Esophagus muscularis mucosa (tissue), 4 donors: ENCODE data around the gene CYP26B1. TPM values are rescaled to one million over a fixed set of nuclear protein-coding genes. Genes with fewer than 3 reads are reported as not detected.
A peak's percentile ranks its signal among the peaks of the same experiment; 100 is the strongest.

ENCODE experiments used
- DNase-seq: peaks from one replicate; pipeline ENCODE4 v3.0.0-alpha.2; 2017; ENCODE audit errors: extremely low spot score
- H3K27ac ChIP-seq, 4 donors: fragments of 200-600 bp; sonication (generic); replicated peaks in 1 of 4; 1 replicate in 3 of 4; 2 replicates in 1 of 4; pipeline ENCODE4 v1.5.1; 2016 to 2019; ENCODE audit warnings: mild to moderate bottlenecking in 1 of 4
- H3K27me3 ChIP-seq, 4 donors: fragments of 200-600 bp; sonication (generic); one replicate each; pipeline versions ENCODE4 v1.5.1 to v1.6.0; 2016 to 2019
- H3K36me3 ChIP-seq, 4 donors: fragments of 200-600 bp; sonication (generic); one replicate each; pipeline ENCODE4 v1.5.1; 2016 to 2019
- H3K4me1 ChIP-seq, 4 donors: fragments of 200-600 bp; sonication (generic); one replicate each; pipeline ENCODE4 v1.5.1; 2016 to 2019
- H3K4me3 ChIP-seq, 4 donors: fragments of 200-600 bp; sonication (generic); 1 replicate in 2 of 4; 2 replicates in 2 of 4; pipeline ENCODE4 v1.5.1; 2016 to 2019; ENCODE audit warnings: mild to moderate bottlenecking in 4 of 4, moderate library complexity in 1 of 4
- H3K9me3 ChIP-seq, 4 donors: fragments of 200-600 bp; sonication (generic); 1 replicate in 3 of 4; 2 replicates in 1 of 4; pipeline ENCODE4 v1.5.1; 2016 to 2019
- CTCF ChIP-seq, 3 experiments: fragments of 200-600 bp in 2 of 3; fragments of 450-650 bp in 1 of 3; sonication (generic) in 2 of 3; IDR thresholded peaks; one replicate each; pipeline ENCODE4 v1.5.1; 2017 to 2019; ENCODE audit warnings: antibody characterized with exemption in 3 of 3, mild to moderate bottlenecking in 2 of 3, moderate library complexity in 1 of 3
- EP300 ChIP-seq: sonication (generic); formaldehyde crosslinking; IDR thresholded peaks from one replicate; pipeline ENCODE4 v1.6.1; 2017; ENCODE audit warnings: antibody characterized with exemption
- POLR2A ChIP-seq: fragments of 450-650 bp; IDR thresholded peaks from one replicate; pipeline ENCODE4 v1.6.1; 2017; ENCODE audit warnings: antibody characterized with exemption, moderate library complexity, mild to moderate bottlenecking, low read depth
- POLR2AphosphoS5 ChIP-seq, 2 donors: sonication (generic); formaldehyde crosslinking; IDR thresholded peaks; one replicate each; pipeline ENCODE4 v1.6.1; 2017; ENCODE audit warnings: antibody characterized with exemption in 2 of 2
- WGBS: methylation state at CpG from one replicate; pipeline ENCODE4 v1.1.5; 2018; 5-methylcytosine and 5-hydroxymethylcytosine counted together
- intact Hi-C: fragments of 100-400 bp; cut with DNase I; formaldehyde crosslinking; loops from one replicate; pipeline ENCODE4 v1.15.1; 2023
- total RNA-seq, 4 donors: library from RNA; depleted of rRNA; stranded (reverse); fragments of >200 nt; gene quantifications; one replicate each; pipeline versions ENCODE4 v1.1.0 to v1.2.1, GENCODE V29; 2016

The CYP26B1 gene
- total RNA-seq, 4 donors from 2014 or later, result 1.2 to 3.6 (median 2.4) TPM

DNA sequence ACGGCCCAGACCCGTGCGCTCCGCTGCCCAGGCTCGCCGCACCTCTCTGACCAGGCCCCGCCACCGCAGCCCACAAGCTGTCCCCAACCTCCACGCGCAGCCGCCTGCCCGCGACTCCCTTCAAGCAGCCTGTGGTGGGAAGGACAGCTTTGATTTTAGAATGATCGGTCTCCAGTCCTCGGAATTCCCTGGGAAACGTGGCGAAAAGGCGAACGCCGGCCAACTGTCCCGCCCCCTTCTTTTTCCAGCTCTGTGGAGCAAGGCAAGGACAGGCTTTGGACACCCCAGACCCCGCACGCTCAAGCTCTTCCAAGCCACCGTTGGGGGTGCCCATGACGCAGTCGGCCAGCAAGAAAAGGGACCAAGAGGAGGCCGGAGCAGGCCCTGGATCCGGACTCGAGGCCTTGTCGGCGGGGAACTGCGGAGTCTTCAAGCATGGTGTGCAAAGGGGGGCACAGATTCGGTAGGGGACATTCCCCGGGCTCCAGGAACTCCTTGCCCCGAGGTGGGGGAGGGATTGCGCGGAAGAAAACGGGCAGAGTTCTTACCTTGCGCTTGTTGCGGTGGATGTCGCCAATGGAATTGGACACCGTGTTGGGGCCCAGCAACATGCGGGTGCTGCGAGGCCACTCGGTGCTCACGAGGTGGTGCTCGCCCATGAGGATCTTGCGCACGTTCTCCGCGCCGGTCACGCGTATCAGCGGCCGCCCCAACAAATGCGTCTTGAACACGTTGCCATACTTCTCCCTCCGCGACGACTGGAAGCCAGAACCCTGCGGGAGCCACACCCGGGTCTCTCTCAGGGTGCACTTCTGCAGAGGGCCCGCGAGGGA lies 4.0 kb downstream of the CYP26B1 start:
- Histone ChIP-seq H3K9me3 (no peaks in the 10 kb centered on the region), H3K27me3 (peaks cover 11 to 52% (median 41%) of the 10 kb centered on the region in 4 donors), H3K36me3 (no peaks in the 10 kb centered on the region), H3K4me3 (peak overlapping the region; percentile 47 to 61 (median 56)), H3K4me1 (peaks cover 58 to 67% (median 66%) of the 10 kb centered on the region in 4 donors), H3K27ac (peak overlapping the region; percentile 15 to 60 (median 50))
- no peak for TF ChIP-seq POLR2AphosphoS5 (IDR thresholded peaks at IDR 0.05)
- TF ChIP-seq CTCF (IDR thresholded peaks at IDR 0.05), result no peak
- no peak for TF ChIP-seq POLR2A
- TF ChIP-seq EP300, result no peak
- 48% methylated on average over 32 of the region's 65 CpGs for WGBS
- DNase-seq, result no peak
- intact Hi-C loops, result loop anchor here (10.0 kb wide), 1 partner anchor 601 kb away; no protein-coding TSS in a partner anchor

- Histone ChIP-seq H3K27ac (peak overlapping the region; percentile 15 to 54 (median 45)), H3K4me3 (peak overlapping the region; percentile 47 to 61 (median 56)), H3K27me3 (peaks cover 7 to 47% (median 37%) of the 10 kb centered on the region in 4 donors), H3K4me1 (peaks cover 62 to 71% (median 68%) of the 10 kb centered on the region in 4 donors), H3K36me3 (no peaks in the 10 kb centered on the region), H3K9me3 (no peaks in the 10 kb centered on the region)
- 20% methylated on average over 36 of the region's 50 CpGs for WGBS
- intact Hi-C loops, result loop anchor here (10.0 kb wide), 1 partner anchor 602 kb away; no protein-coding TSS in a partner anchor
- DNase-seq, result no peak
- TF ChIP-seq CTCF (IDR thresholded peaks at IDR 0.05) (peak in 1 of 3 experiments; percentile 10), POLR2AphosphoS5 (IDR thresholded peaks at IDR 0.05) (peak in 1 of 2 donors; percentile 74), EP300 (no peak)
Observed at GRCh38 chr2:72142570-72143440, 4.9 kb downstream of the CYP26B1 start.

- Histone ChIP-seq H3K4me3 (no peak overlapping the region), H3K9me3 (no peaks in the 10 kb centered on the region), H3K4me1 (peaks cover 57 to 71% (median 66%) of the 10 kb centered on the region in 4 donors), H3K27ac (no peak overlapping the region), H3K36me3 (no peaks in the 10 kb centered on the region), H3K27me3 (peaks cover 0 to 39% (median 28%) of the 10 kb centered on the region in 4 donors)
- intact Hi-C loops, result loop anchor here (10.0 kb wide), 1 partner anchor 603 kb away; no protein-coding TSS in a partner anchor
- DNase-seq, result no peak
- TF ChIP-seq EP300 (no peak), POLR2A (no peak), POLR2AphosphoS5 (IDR thresholded peaks at IDR 0.05) (no peak), CTCF (IDR thresholded peaks at IDR 0.05) (no peak)
- 81% methylated on average over 13 of the region's 13 CpGs for WGBS
Observed at GRCh38 chr2:72141881-72142451, 5.7 kb downstream of the CYP26B1 start.

- 100% methylated on average over 2 of the region's 5 CpGs for WGBS
- H3K27me3 ChIP-seq, result peaks cover 0 to 30% (median 20%) of the 10 kb centered on the region in 4 donors
- H3K4me3 ChIP-seq, result no peak overlapping the region
- no peaks in the 10 kb centered on the region for H3K36me3 ChIP-seq
- no peak for DNase-seq
- no peak for TF ChIP-seq CTCF (IDR thresholded peaks at IDR 0.05)
- no peak for TF ChIP-seq POLR2AphosphoS5 (IDR thresholded peaks at IDR 0.05)
- TF ChIP-seq EP300, result no peak
- no peak for TF ChIP-seq POLR2A
- H3K27ac ChIP-seq, result no peak overlapping the region
- peaks cover 52 to 62% (median 58%) of the 10 kb centered on the region in 4 donors for H3K4me1 ChIP-seq
- no peaks in the 10 kb centered on the region for H3K9me3 ChIP-seq
- intact Hi-C loops, result loop anchor here (10.0 kb wide), 1 partner anchor 604 kb away; no protein-coding TSS in a partner anchor
Observed at GRCh38 chr2:72141032-72141645, 6.5 kb downstream of the CYP26B1 start.
